ENCODE data around the gene MYPN.

The MYPN gene

DNA sequence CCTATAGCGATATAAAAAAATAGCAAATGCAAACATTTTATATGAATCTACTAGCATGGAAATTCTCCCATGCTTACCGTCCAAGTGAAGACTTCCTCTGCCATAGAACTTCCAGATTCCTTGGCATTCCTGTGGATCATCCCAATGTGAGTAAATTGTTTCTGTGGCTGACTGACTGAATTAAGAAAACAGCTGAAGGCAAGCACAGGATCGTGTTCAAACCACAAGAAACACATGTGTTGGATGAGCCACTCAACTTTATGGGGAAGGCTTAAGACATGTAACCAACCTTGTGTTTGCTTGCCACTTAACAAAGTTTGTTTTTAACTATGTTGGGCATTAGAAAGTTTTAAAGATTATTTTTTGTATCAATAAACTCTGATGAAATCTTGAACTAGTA is 2.6 kb upstream of the MYPN start:
- Mint-ChIP-seq H3K4me3 (no peak overlapping the region), H3K9me3 (no peaks in the 10 kb centered on the region), H3K27me3 (peaks cover 1% of the 10 kb centered on the region), H3K36me3 (ENCODE audit: low read depth) (no peaks in the 10 kb centered on the region), H3K4me1 (no peaks in the 10 kb centered on the region), H3K27ac (no peak overlapping the region)
- DNase-seq = no peak
- ATAC-seq = no peak

DNA sequence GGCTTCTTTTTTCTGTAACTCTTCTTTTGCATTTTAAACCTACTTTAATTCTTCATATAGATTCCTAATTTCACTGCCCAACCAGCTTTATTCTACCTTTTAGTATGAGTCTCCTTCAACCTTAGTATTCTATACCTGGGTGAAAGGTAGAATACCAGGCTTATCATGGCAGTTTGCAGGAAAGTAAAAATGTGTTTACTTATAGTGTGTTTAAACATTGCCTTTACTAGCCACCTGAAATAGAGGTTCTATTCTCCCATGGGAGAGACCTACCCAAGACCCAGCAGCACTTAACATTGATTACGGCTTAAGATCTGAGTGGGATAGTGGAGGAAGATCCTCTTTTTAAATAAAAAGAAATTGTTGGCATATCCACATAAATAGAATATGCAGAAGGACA is 1.6 kb upstream of the MYPN start:
- no peaks in the 10 kb centered on the region for H3K4me1 Mint-ChIP-seq
- no peak overlapping the region for H3K4me3 Mint-ChIP-seq
- H3K27ac Mint-ChIP-seq = no peak overlapping the region
- ATAC-seq (no peak), DNase-seq (no peak)
- H3K36me3 Mint-ChIP-seq (ENCODE audit: low read depth) = no peaks in the 10 kb centered on the region
- H3K9me3 Mint-ChIP-seq = no peaks in the 10 kb centered on the region
- H3K27me3 Mint-ChIP-seq = peaks cover 1% of the 10 kb centered on the region

DNA sequence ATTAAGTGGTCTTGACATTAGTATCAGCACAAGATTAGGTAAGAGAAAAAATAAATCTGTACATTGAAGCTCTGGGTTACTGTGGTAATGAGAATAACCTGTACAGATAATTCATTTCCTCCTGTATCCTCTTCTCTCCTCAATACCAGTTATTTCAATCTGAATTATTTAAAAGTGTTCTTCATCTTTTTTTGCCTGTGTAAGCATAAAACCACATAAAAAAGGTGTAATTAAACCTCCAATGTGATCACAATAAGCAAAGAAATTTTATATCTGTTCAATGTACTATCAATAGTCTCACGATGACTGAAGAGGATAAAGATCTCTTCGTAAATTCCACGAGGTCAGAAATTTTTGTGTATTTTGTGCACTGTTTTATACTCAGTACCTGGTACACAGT is 1.2 kb upstream of the MYPN start:
- Mint-ChIP-seq H3K4me1 (no peaks in the 10 kb centered on the region), H3K4me3 (no peak overlapping the region), H3K9me3 (no peaks in the 10 kb centered on the region), H3K36me3 (ENCODE audit: low read depth) (no peaks in the 10 kb centered on the region), H3K27me3 (peaks cover 1% of the 10 kb centered on the region), H3K27ac (no peak overlapping the region)
- DNase-seq (no peak), ATAC-seq (no peak)

DNA sequence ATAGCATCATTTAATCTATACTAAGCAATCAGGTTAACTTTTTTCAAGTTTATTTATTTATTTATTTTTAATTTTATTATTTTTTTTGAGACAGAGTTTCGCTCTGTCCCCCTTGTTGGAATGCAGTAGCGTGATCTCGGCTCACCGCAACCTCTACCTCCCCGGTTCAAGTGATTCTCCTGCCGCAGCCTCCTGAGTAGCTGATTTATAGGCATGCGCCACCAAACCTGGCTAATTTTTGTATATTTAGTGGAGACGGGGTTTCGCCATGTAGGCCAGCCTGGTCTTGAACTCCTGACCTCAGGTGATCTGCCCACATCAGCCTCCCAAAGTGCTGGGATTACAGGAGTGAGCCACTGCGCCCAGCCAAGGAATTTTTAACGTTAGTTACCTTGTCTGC is 635 bp upstream of the MYPN start:
- no peak for DNase-seq
- Mint-ChIP-seq H3K4me3 (no peak overlapping the region), H3K36me3 (ENCODE audit: low read depth) (no peaks in the 10 kb centered on the region), H3K9me3 (no peaks in the 10 kb centered on the region), H3K27ac (no peak overlapping the region), H3K27me3 (peaks cover 1% of the 10 kb centered on the region), H3K4me1 (no peaks in the 10 kb centered on the region)
- ATAC-seq = no peak

DNA sequence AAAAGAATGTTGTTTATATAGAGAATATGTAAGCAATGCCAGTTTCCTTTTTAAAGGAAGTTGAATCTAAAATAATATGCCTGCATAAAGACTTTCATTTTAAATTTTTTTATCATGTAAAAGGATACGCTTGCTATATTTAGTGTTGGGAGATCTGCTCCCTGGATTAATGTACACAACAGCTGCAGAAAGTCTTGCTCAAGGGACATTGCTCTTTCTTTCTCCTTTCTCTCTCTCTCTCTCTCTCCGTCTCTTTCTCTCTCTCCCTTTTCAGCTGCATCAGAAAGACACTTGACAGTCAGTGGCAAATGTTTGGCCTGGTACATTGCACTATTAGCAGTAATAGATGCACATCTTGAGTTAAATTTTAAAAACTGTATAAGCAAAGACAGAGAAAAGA is 739 bp downstream of the MYPN start:
- H3K4me3 Mint-ChIP-seq = no peak overlapping the region
- no peaks in the 10 kb centered on the region for H3K4me1 Mint-ChIP-seq
- H3K9me3 Mint-ChIP-seq = no peaks in the 10 kb centered on the region
- H3K27me3 Mint-ChIP-seq = peaks cover 1% of the 10 kb centered on the region
- ATAC-seq (no peak), DNase-seq (no peak)
- H3K27ac Mint-ChIP-seq = no peak overlapping the region
- no peaks in the 10 kb centered on the region for H3K36me3 Mint-ChIP-seq (ENCODE audit: low read depth)

DNA sequence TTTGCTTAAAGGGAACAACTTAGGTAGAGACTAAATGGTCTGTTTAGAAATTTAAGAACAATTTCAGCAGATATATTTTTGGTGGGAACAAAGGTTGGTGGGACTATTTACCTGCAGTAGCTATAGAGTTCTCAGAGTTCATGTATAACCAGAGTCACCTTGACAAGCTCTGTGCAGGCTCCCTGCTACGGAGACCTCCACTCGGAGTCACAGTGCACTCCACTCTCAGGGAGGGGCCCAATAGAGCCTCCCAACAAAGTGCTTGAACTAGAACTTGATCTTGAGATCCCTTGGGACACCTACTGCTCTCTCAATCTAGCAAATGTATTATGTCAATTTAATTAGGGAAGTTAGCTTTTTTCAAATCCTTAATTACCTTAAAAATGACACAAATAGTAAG is 2.3 kb downstream of the MYPN start:
- no peak overlapping the region for H3K27ac Mint-ChIP-seq
- H3K9me3 Mint-ChIP-seq = no peaks in the 10 kb centered on the region
- ATAC-seq = no peak
- no peak overlapping the region for H3K4me3 Mint-ChIP-seq
- H3K4me1 Mint-ChIP-seq = no peaks in the 10 kb centered on the region
- DNase-seq = no peak
- no peaks in the 10 kb centered on the region for H3K36me3 Mint-ChIP-seq (ENCODE audit: low read depth)
- peaks cover 7% of the 10 kb centered on the region for H3K27me3 Mint-ChIP-seq

DNA sequence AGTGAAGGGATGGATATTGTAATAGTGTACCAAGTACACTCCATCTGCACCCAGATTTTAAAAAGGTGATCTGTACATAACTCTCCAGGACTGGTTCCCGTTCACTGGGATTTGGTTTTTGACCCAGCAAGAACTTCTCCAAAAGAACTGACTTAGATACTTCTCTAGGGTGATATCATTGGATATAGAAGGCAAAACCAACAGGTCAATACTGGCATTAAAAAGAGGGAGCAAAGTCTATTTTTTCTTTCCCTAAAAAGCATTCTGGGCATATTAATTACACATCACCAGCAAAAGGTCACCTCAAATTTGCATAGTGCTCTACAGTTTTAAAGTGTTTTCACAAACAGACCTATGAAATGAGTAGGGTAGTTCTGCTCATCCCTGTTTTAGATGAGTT is 3.5 kb downstream of the MYPN start:
- ATAC-seq (no peak), DNase-seq (no peak)
- H3K4me1 Mint-ChIP-seq = no peaks in the 10 kb centered on the region
- H3K27me3 Mint-ChIP-seq = peaks cover 7% of the 10 kb centered on the region
- H3K36me3 Mint-ChIP-seq (ENCODE audit: low read depth) = no peaks in the 10 kb centered on the region
- no peak overlapping the region for H3K27ac Mint-ChIP-seq
- no peaks in the 10 kb centered on the region for H3K9me3 Mint-ChIP-seq
- H3K4me3 Mint-ChIP-seq = no peak overlapping the region

DNA sequence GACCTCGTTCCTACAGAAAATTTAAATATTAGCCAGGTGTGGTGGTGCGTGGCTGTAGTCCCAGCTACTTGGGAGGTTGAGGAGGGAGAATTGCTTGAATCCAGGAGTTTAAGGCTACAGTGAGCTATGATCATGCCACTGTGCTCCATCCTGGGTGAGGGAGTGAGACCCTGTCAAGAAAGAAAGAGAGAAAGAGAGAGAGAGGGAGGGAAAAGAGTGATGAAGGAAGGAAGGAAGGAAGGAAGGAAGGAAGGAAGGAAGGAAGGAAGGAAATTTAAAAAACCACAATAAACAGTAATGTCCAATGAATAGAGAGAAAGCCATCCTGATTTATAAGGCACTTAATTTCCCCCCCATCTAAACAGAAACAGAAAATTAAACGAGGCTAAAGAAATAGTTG is 9.4 kb downstream of the MYPN start:
- H3K4me1 Mint-ChIP-seq = no peaks in the 10 kb centered on the region
- H3K36me3 Mint-ChIP-seq (ENCODE audit: low read depth) = no peaks in the 10 kb centered on the region
- no peak overlapping the region for H3K4me3 Mint-ChIP-seq
- peaks cover 15% of the 10 kb centered on the region for H3K27me3 Mint-ChIP-seq
- H3K27ac Mint-ChIP-seq = no peak overlapping the region
- DNase-seq = no peak
- no peak for ATAC-seq
- no peaks in the 10 kb centered on the region for H3K9me3 Mint-ChIP-seq

DNA sequence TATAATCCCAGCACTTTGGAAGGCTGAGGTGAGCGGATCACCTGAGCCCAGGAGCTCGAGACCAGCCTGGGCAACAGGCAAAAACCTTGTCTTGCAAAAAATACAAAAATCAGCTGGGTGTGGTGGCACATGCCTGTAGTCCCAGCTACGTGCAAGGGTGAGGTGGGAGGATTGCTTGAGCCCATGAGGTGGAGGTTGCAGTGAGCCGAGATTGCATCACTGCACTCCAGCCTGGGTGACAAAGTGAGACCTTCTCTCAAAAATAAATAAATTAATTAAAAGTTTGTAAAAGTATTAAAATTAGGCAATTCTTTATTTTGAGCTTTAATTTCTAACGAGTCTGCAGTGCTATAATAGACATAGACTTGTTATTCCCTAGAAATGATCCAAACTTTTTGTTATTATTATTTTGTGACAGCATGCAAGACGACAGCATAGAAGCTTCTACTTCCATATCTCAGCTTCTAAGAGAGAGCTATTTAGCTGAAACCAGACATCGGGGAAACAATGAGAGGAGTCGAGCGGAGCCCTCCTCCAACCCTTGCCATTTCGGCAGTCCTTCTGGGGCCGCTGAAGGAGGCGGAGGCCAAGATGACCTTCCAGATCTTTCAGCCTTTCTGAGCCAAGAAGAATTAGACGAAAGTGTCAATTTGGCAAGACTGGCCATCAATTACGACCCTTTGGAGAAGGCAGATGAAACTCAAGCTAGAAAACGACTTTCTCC is 11.9 kb downstream of the MYPN start:
- H3K9me3 Mint-ChIP-seq = no peaks in the 10 kb centered on the region
- DNase-seq (no peak), ATAC-seq (no peak)
- H3K27ac Mint-ChIP-seq = no peak overlapping the region
- H3K4me1 Mint-ChIP-seq = no peaks in the 10 kb centered on the region
- H3K36me3 Mint-ChIP-seq (ENCODE audit: low read depth) = no peaks in the 10 kb centered on the region
- no peak overlapping the region for H3K4me3 Mint-ChIP-seq
- H3K27me3 Mint-ChIP-seq = peaks cover 12% of the 10 kb centered on the region

DNA sequence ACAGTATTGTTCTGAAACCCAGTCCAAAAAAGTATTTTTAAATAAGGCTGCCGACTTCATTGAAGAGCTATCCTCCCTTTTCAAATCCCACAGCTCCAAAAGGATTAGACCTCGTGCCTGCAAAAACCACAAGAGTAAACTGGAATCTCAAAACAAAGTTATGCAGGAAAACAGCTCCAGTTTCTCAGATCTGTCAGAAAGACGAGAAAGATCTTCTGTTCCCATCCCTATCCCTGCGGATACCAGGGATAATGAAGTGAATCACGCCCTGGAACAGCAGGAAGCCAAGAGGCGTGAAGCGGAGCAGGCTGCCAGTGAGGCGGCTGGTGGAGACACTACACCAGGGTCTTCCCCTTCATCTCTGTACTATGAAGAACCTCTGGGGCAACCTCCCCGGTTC is 12.6 kb downstream of the MYPN start:
- DNase-seq (no peak), ATAC-seq (no peak)
- no peaks in the 10 kb centered on the region for H3K4me1 Mint-ChIP-seq
- H3K4me3 Mint-ChIP-seq = no peak overlapping the region
- H3K36me3 Mint-ChIP-seq (ENCODE audit: low read depth) = no peaks in the 10 kb centered on the region
- H3K9me3 Mint-ChIP-seq = no peaks in the 10 kb centered on the region
- no peak overlapping the region for H3K27ac Mint-ChIP-seq
- peaks cover 10% of the 10 kb centered on the region for H3K27me3 Mint-ChIP-seq

DNA sequence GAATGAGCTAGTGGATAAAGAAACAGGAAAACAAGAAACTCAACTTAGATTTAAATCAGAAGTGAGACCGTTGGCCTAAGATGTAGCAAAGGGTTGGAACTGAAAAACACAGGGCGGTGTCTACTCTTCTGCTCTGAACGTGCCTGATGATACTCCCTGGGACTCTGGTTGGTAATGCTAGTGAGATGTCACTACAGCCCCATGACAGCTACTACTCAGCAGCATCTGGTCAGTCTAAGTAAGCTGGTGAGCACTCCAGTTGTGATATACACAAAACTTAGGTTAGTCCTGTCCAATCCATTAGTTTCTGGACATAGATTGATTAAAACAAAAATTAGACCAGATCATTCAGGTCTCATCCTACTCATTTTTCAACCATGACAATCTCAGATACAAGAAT is 15.4 kb downstream of the MYPN start:
- ATAC-seq = no peak
- DNase-seq = no peak
- H3K4me1 Mint-ChIP-seq = no peaks in the 10 kb centered on the region
- H3K4me3 Mint-ChIP-seq = no peak overlapping the region
- H3K9me3 Mint-ChIP-seq = no peaks in the 10 kb centered on the region
- no peaks in the 10 kb centered on the region for H3K36me3 Mint-ChIP-seq (ENCODE audit: low read depth)
- no peak overlapping the region for H3K27ac Mint-ChIP-seq
- peaks cover 8% of the 10 kb centered on the region for H3K27me3 Mint-ChIP-seq

DNA sequence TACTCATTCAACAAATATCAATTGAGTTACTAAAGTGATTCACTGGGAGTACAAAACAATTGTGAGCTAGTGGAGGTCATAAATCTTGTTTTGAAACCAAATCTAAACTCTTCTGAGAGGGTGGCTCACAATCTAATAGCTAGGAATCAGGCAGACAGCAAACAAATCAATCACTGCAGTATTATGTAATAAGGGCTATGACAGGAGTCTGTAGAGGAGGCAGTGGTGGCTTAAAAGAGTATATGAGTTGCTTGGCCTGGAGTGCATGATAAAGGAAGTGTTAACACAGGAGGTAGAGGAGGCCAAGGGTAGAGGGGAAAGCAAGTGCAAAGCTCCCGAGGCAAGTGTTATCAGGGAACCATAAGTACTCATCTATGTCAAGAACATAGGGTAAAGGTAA is 16.5 kb downstream of the MYPN start:
- no peak overlapping the region for H3K27ac Mint-ChIP-seq
- peaks cover 7% of the 10 kb centered on the region for H3K27me3 Mint-ChIP-seq
- DNase-seq = no peak
- no peaks in the 10 kb centered on the region for H3K36me3 Mint-ChIP-seq (ENCODE audit: low read depth)
- no peaks in the 10 kb centered on the region for H3K9me3 Mint-ChIP-seq
- no peak overlapping the region for H3K4me3 Mint-ChIP-seq
- ATAC-seq = no peak
- no peaks in the 10 kb centered on the region for H3K4me1 Mint-ChIP-seq

DNA sequence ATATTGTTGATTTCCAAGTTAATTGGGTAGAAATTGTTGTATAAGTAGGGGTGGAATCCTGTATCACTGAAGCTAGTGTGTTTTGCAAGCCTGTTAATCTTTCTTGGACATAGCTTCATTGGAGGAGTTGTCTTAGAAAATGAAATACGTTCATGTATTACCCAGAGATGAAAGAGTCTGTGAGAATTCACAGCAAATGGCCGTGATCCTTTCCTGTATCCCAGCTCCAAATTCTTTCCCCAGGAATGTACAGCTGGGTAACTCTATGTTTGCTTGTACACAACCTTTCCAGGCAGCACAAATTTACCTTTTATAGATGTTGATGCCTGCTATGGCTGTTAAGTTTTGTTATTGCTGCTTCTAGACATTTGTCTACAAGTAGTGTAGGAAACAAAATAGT is 18.7 kb downstream of the MYPN start:
- Mint-ChIP-seq H3K36me3 (ENCODE audit: low read depth) (no peaks in the 10 kb centered on the region), H3K4me3 (no peak overlapping the region), H3K9me3 (no peaks in the 10 kb centered on the region), H3K27ac (no peak overlapping the region), H3K27me3 (no peaks in the 10 kb centered on the region), H3K4me1 (no peaks in the 10 kb centered on the region)
- no peak for ATAC-seq
- DNase-seq = no peak

DNA sequence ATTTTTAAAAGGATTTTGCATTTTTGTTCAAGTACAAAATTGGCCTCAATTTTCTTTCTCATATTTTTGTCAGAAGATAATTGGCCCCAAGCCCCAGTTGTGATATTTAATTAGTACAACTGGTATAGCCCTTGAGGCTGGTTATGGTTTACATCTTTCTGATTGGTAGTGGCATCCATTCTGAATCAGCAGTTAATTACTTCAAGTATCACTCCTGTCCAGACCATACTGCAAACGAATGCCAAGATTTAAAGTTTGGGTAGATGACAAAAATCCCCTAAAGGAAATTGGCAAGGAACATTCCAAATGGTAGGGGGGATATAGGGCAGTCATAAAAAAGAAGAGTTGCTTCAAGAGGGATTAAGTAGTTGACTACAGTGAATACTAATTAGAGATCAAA is 23.1 kb downstream of the MYPN start:
- Mint-ChIP-seq H3K4me1 (no peaks in the 10 kb centered on the region), H3K4me3 (no peak overlapping the region), H3K27ac (no peak overlapping the region), H3K27me3 (no peaks in the 10 kb centered on the region), H3K9me3 (no peaks in the 10 kb centered on the region), H3K36me3 (ENCODE audit: low read depth) (no peaks in the 10 kb centered on the region)
- DNase-seq (no peak), ATAC-seq (no peak)

DNA sequence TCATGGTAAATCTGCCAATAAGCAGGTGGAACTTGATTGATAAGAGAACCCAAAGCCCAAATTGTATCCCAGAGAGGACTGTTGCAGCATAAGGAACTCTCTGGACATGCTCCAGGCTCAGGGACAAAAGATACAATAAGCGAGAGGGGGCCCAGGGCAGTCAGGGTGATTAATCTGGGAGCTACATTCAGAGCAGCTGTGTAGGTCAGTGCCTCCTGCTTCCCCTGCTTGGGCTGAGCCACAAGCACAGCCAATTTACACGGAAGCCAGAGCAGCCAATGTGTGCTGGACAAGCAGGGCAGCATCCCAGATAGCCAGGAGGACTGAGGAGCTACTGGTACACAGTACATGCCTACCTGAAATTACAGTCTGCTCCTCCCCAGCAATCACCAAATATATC is 24.2 kb downstream of the MYPN start:
- Mint-ChIP-seq H3K4me3 (no peak overlapping the region), H3K9me3 (no peaks in the 10 kb centered on the region), H3K27me3 (peaks cover 1% of the 10 kb centered on the region), H3K36me3 (ENCODE audit: low read depth) (no peaks in the 10 kb centered on the region), H3K27ac (no peak overlapping the region), H3K4me1 (no peaks in the 10 kb centered on the region)
- no peak for ATAC-seq
- DNase-seq = no peak

DNA sequence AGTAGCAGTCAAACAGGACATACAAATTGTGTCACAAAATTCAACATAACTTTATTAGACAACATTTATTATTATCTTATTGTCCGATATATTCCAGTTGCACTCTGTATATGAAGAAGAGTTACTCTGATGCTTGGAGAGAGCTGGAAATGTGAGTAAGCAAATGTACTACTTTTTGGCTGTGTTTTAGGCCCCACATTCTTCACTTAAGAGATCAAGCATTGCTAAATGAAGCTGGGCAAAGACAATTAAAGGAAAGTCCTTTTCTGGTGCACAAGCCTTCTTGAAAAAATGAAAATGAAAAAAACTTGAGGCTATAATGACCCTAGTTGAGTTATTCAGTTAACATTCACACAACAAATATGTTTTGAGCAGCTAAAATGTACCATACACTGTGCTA is 26.1 kb downstream of the MYPN start:
- Mint-ChIP-seq H3K27me3 (peaks cover 4% of the 10 kb centered on the region), H3K27ac (no peak overlapping the region), H3K36me3 (ENCODE audit: low read depth) (no peaks in the 10 kb centered on the region), H3K4me3 (no peak overlapping the region), H3K4me1 (no peaks in the 10 kb centered on the region), H3K9me3 (no peaks in the 10 kb centered on the region)
- no peak for DNase-seq
- no peak for ATAC-seq
